Neural cell (in vitro differentiated cells): ENCODE results near the gene WASHC4. TPM values are rescaled to one million over a fixed set of nuclear protein-coding genes. Genes with fewer than 3 reads are reported as not detected.
"Not testable (repeated sequence)": the region's sequence is repeated elsewhere in the genome, so short reads cannot be mapped to it uniquely, and the experiment has no call there.

Source experiments
- H2AFZ ChIP-seq: fragments of 200-600, 300-800 bp; sonication (generic), shearing (Covaris generic); 2 replicates; pipeline ENCODE4 v1.6.0; 2014; ENCODE audit warnings: low read depth, mild to moderate bottlenecking, antibody characterized with exemption, low read length, moderate library complexity
- H3F3A ChIP-seq: fragments of 200-600 bp; shearing (Covaris generic); 2 replicates; pipeline ENCODE4 v1.6.1; 2016; ENCODE audit warnings: mild to moderate bottlenecking, moderate library complexity, mixed read lengths, antibody characterized with exemption, low read length; ENCODE audit not compliant: insufficient read depth, poor library complexity, severe bottlenecking
- H3K27ac ChIP-seq: fragments of 200-600, 300-800 bp; sonication (generic), shearing (Covaris generic); 2 replicates; pipeline ENCODE4 v1.5.1; 2014; ENCODE audit warnings: mild to moderate bottlenecking, low read length, moderate library complexity
- H3K27me3 ChIP-seq: fragments of 300-800, 200-600 bp; sonication (generic), shearing (Covaris generic); 2 replicates; pipeline ENCODE4 v1.6.0; 2014; ENCODE audit warnings: mild to moderate bottlenecking, low read depth, low read length, moderate library complexity; ENCODE audit not compliant: insufficient read depth
- H3K36me3 ChIP-seq: fragments of 300-800, 200-600 bp; sonication (generic), shearing (Covaris generic); 2 replicates; pipeline ENCODE4 v1.5.1; 2014; ENCODE audit warnings: mild to moderate bottlenecking, antibody characterized with exemption, low read length, moderate library complexity; ENCODE audit not compliant: insufficient read depth
- H3K4me2 ChIP-seq: fragments of 300-800, 200-600 bp; sonication (generic), shearing (Covaris generic); 2 replicates; pipeline ENCODE4 v1.6.0; 2014; ENCODE audit warnings: mild to moderate bottlenecking, low read length
- H3K4me3 ChIP-seq: fragments of 300-800, 200-600 bp; sonication (generic), shearing (Covaris generic); 2 replicates; pipeline ENCODE4 v1.5.1; 2014; ENCODE audit warnings: mild to moderate bottlenecking, low read length, moderate library complexity
- H3K79me2 ChIP-seq: fragments of 200-600 bp; shearing (Covaris generic); replicated peaks from 2 replicates; pipeline ENCODE4 v1.6.0; 2014; ENCODE audit warnings: mild to moderate bottlenecking, low read length, moderate library complexity; ENCODE audit not compliant: insufficient read depth
- H3K9ac ChIP-seq: fragments of 300-800, 200-600 bp; sonication (generic), shearing (Covaris generic); 2 replicates; pipeline ENCODE4 v1.6.1; 2016; ENCODE audit warnings: mild to moderate bottlenecking, low read length, mixed read lengths
- H3K9me2 ChIP-seq: fragments of 200-600 bp; shearing (Covaris generic); 2 replicates; pipeline ENCODE4 v1.6.1; 2016; ENCODE audit warnings: mild to moderate bottlenecking, low read length, mixed read lengths; ENCODE audit not compliant: insufficient read depth
- H3K9me3 ChIP-seq: fragments of 200-600, 300-800 bp; sonication (generic), shearing (Covaris generic); 2 replicates; pipeline ENCODE4 v1.6.1; 2016; ENCODE audit warnings: mild to moderate bottlenecking, mixed run types, low read length, moderate library complexity, mixed read lengths
- H4K20me1 ChIP-seq: fragments of 200-600 bp; shearing (Covaris generic); 2 replicates; pipeline ENCODE4 v1.6.1; 2016; ENCODE audit warnings: mild to moderate bottlenecking, mixed run types; ENCODE audit not compliant: insufficient read depth
- EP300 ChIP-seq: fragments of 450-650 bp; conservative IDR thresholded peaks from 2 replicates; pipeline ENCODE4 v1.6.1; 2014; ENCODE audit warnings: antibody characterized with exemption, mild to moderate bottlenecking, moderate library complexity; ENCODE audit not compliant: poor library complexity, severe bottlenecking
- EZH2 ChIP-seq: fragments of 200-600, 300-800 bp; shearing (Covaris generic), sonication (generic); IDR thresholded peaks from 2 replicates; pipeline ENCODE4 v1.6.1; 2014; ENCODE audit warnings: antibody characterized with exemption, low read length, borderline replicate concordance, mild to moderate bottlenecking; ENCODE audit not compliant: insufficient read depth, poor library complexity, severe bottlenecking
- MXI1 ChIP-seq: fragments of 450-650 bp; conservative IDR thresholded peaks from 2 replicates; pipeline ENCODE4 v1.6.1; 2014; ENCODE audit warnings: antibody characterized with exemption, mild to moderate bottlenecking; ENCODE audit not compliant: poor library complexity, severe bottlenecking
- POLR2AphosphoS5 ChIP-seq: IDR thresholded peaks from 2 replicates; pipeline ENCODE4 v1.6.1; 2012
- RAD21 ChIP-seq: fragments of 450-650 bp; conservative IDR thresholded peaks from 2 replicates; pipeline ENCODE4 v1.6.1; 2014; ENCODE audit warnings: antibody characterized with exemption, mild to moderate bottlenecking, moderate library complexity
- SMC3 ChIP-seq: fragments of 450-650 bp; conservative IDR thresholded peaks from 2 replicates; pipeline ENCODE4 v1.6.1; 2014; ENCODE audit warnings: antibody characterized with exemption, mild to moderate bottlenecking, moderate library complexity; ENCODE audit not compliant: poor library complexity
- TAF1 ChIP-seq: IDR thresholded peaks from 2 replicates; pipeline ENCODE4 v1.6.1; 2012; ENCODE audit warnings: low read depth
- polyA plus RNA-seq: library from polyadenylated mRNA; depleted of rRNA; stranded (reverse); fragments of >200 nt; gene quantifications from 2 replicates; pipeline ENCODE4 v1.2.3, GENCODE V29; 2014
- TF ChIP-seq, protein P1 (sequence below): fragments of 450-650 bp; IDR thresholded peaks from 2 replicates; pipeline ENCODE4 v1.5.1; 2014; ENCODE audit warnings: antibody characterized with exemption, mild to moderate bottlenecking, moderate library complexity; ENCODE audit not compliant: poor library complexity, severe bottlenecking
- TF ChIP-seq, protein P2 (sequence below): IDR thresholded peaks from 2 replicates; pipeline ENCODE4 v1.6.1; 2012; ENCODE audit warnings: borderline replicate concordance

Gene WASHC4
- polyA plus RNA-seq, 1 donor from 2014 or later: 52.6 TPM

DNA sequence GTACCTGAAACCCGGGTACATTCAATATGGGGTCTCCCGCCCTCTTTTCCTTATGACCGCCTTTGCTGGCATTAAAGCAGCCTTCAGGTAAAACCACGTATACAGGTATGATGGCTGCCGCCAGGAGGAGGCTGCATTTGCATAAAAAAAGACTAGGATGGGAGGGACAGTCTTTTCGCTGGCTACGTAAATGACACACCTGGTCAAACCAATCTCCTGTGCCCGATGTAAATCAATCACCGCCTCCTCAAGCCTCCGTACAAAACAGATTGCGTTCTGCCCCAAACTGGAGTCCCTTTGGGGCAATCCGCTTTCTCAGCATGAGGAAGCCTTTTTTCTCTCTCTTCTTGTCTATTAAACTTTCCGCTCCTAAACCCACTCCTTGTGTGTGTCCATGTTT is 15.2 kb upstream of the WASHC4 start:
- no peaks in the 10 kb centered on the region for H3K79me2 ChIP-seq
- no peaks in the 10 kb centered on the region for H3K9me2 ChIP-seq
- H4K20me1 ChIP-seq: no peaks in the 10 kb centered on the region
- no peak overlapping the region for H2AFZ ChIP-seq
- no peak overlapping the region for H3K4me2 ChIP-seq
- H3F3A ChIP-seq: no peaks in the 10 kb centered on the region
- H3K9me3 ChIP-seq: no peaks in the 10 kb centered on the region
- H3K27ac ChIP-seq: no peak overlapping the region
- H3K36me3 ChIP-seq: no peaks in the 10 kb centered on the region
- peak overlapping the region; percentile 35 for H3K4me3 ChIP-seq
- peaks cover 8% of the 10 kb centered on the region for H3K27me3 ChIP-seq
- no peak overlapping the region for H3K9ac ChIP-seq
- TF ChIP-seq, protein P1, sequence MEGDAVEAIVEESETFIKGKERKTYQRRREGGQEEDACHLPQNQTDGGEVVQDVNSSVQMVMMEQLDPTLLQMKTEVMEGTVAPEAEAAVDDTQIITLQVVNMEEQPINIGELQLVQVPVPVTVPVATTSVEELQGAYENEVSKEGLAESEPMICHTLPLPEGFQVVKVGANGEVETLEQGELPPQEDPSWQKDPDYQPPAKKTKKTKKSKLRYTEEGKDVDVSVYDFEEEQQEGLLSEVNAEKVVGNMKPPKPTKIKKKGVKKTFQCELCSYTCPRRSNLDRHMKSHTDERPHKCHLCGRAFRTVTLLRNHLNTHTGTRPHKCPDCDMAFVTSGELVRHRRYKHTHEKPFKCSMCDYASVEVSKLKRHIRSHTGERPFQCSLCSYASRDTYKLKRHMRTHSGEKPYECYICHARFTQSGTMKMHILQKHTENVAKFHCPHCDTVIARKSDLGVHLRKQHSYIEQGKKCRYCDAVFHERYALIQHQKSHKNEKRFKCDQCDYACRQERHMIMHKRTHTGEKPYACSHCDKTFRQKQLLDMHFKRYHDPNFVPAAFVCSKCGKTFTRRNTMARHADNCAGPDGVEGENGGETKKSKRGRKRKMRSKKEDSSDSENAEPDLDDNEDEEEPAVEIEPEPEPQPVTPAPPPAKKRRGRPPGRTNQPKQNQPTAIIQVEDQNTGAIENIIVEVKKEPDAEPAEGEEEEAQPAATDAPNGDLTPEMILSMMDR: no peak
- no peak for TF ChIP-seq EP300
- TF ChIP-seq, protein P2, sequence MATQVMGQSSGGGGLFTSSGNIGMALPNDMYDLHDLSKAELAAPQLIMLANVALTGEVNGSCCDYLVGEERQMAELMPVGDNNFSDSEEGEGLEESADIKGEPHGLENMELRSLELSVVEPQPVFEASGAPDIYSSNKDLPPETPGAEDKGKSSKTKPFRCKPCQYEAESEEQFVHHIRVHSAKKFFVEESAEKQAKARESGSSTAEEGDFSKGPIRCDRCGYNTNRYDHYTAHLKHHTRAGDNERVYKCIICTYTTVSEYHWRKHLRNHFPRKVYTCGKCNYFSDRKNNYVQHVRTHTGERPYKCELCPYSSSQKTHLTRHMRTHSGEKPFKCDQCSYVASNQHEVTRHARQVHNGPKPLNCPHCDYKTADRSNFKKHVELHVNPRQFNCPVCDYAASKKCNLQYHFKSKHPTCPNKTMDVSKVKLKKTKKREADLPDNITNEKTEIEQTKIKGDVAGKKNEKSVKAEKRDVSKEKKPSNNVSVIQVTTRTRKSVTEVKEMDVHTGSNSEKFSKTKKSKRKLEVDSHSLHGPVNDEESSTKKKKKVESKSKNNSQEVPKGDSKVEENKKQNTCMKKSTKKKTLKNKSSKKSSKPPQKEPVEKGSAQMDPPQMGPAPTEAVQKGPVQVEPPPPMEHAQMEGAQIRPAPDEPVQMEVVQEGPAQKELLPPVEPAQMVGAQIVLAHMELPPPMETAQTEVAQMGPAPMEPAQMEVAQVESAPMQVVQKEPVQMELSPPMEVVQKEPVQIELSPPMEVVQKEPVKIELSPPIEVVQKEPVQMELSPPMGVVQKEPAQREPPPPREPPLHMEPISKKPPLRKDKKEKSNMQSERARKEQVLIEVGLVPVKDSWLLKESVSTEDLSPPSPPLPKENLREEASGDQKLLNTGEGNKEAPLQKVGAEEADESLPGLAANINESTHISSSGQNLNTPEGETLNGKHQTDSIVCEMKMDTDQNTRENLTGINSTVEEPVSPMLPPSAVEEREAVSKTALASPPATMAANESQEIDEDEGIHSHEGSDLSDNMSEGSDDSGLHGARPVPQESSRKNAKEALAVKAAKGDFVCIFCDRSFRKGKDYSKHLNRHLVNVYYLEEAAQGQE: no peak
- TF ChIP-seq POLR2AphosphoS5: no peak
- TF ChIP-seq RAD21: no peak
- TF ChIP-seq SMC3: no peak
- no peak for TF ChIP-seq MXI1
- TF ChIP-seq EZH2: no peak
- TF ChIP-seq TAF1: no peak

DNA sequence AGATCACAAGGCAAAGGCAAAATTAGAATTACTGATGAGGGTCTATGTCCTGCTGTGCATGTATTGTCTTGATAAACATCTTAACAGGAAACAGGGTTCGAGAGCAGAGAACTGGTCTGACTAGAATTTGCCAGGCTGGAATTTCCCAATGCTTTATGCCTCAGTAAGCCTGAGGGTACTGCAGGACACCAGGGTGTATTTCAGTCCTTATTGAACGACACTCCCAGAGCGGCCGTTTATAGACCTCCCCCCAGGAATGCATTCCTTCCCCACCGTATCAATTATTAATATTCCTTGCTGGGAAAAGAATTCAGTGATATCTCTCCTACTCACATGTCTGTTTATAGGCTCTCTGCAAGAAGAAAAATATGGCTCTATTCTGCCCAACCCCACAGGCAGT is 12.2 kb upstream of the WASHC4 start:
- H3K4me3 ChIP-seq: not testable (repeated sequence)

DNA sequence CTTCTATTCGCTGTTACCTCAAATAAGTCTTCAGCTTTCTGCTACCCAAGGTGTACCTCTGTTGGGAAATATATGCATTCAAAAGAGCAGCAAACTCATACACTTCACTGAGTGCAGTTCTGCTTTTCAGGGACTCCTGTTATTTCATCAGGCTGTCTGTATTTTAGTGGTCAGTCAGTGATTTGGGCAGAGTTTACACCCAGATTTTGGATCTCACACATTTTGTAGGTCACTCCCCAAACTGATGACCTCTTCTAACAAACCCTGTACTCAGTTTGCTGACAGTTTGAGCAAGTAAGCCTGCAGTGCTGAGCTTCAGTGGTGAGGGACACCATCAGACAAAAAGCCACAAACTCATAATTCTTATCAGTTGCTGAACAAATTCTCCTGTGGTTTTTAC is 8.2 kb upstream of the WASHC4 start:
- Histone ChIP-seq H2AFZ (no peak overlapping the region), H3F3A (no peaks in the 10 kb centered on the region), H3K9me2 (no peaks in the 10 kb centered on the region), H3K27me3 (no peaks in the 10 kb centered on the region), H3K27ac (no peak overlapping the region), H3K36me3 (no peaks in the 10 kb centered on the region), H4K20me1 (no peaks in the 10 kb centered on the region), H3K79me2 (no peaks in the 10 kb centered on the region), H3K9me3 (no peaks in the 10 kb centered on the region), H3K4me2 (no peak overlapping the region), H3K4me3 (no peak overlapping the region), H3K9ac (no peak overlapping the region)
- TF ChIP-seq, protein P1: no peak
- no peak for TF ChIP-seq EP300
- TF ChIP-seq, protein P2: no peak
- no peak for TF ChIP-seq POLR2AphosphoS5
- TF ChIP-seq TAF1: no peak
- TF ChIP-seq SMC3: no peak
- TF ChIP-seq MXI1: no peak

More for the DNA sequence above, 12.2 kb upstream of the WASHC4 start:
- H3F3A ChIP-seq, H3K9ac ChIP-seq, H3K4me2 ChIP-seq, H4K20me1 ChIP-seq, H3K9me3 ChIP-seq, H3K36me3 ChIP-seq, H3K27ac ChIP-seq, H3K27me3 ChIP-seq, H2AFZ ChIP-seq, H3K9me2 ChIP-seq, H3K79me2 ChIP-seq: not testable (repeated sequence)
